Limb (tissue), 2 donors: Measurements from ENCODE around the gene DOCK3.
"Not testable (repeated sequence)": the region's sequence is repeated elsewhere in the genome, so short reads cannot be mapped to it uniquely, and the experiment has no call there.

ENCODE experiments used
- DNase-seq, 2 donors: peaks; one replicate each; pipeline ENCODE4 v3.0.0-alpha.2; 2016; ENCODE audit errors: extremely low spot score in 2 of 2

DOCK3 gene

DNA sequence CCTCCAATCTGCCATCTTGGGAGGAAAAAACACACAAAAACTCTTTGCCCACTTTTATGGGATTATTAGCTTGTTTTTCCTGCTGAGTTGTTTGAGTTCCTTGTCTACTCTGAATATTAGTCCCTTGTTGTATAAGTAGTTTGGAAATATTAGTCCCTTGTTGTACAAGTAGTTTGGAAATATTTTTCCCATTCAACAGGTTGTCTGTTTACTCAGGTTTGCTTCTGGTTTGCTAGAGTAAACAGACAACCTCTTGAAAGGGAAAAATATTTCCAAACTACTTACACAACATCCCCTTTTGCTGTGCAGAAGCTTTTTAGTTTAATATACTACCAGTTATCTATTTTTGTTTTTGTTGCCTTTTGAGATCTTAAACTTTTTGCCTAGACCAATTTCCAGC, 517.0 kb downstream of the DOCK3 start:
- DNase-seq, result no peak

DNA sequence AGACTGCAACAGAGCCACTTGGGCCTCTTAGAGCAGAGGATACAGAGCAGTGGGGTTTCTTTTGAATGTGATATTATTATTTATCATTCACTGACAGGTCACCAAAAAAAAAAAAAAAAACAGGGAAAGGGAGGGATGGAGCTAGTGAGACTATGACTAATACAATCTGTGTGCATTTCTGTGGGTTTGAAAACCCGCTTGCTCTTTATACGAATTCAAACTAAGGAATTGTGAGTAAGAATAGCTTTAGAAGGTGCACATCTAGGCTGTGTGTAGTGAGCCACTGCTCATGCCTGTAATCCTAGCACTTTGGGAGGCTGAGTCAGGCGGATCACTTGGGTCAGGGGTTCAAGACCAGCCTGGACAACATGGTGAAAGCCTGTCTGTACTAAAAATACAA, 523.8 kb downstream of the DOCK3 start:
- no peak for DNase-seq

DNA sequence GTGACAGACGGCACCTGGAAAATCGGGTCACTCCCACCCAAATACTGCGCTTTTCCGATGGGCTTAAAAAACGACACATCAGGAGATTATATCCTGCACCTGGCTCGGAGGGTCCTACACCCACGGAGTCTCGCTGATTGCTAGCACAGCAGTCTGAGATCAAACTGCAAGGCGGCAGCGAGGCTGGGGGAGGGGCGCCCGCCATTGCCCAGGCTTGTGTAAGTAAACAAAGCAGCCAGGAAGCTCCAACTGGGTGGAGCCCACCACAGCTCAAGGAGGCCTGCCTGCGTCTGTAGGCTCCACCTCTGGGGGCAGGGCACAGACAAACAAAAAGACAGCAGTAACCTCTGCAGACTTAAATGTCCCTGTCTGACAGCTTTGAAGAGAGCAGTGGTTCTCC, 524.6 kb downstream of the DOCK3 start:
- DNase-seq, result not testable (repeated sequence)

- no peak for DNase-seq
Observed at GRCh38 chr3:51216291-51216690, 541.6 kb downstream of the DOCK3 start.

DNA sequence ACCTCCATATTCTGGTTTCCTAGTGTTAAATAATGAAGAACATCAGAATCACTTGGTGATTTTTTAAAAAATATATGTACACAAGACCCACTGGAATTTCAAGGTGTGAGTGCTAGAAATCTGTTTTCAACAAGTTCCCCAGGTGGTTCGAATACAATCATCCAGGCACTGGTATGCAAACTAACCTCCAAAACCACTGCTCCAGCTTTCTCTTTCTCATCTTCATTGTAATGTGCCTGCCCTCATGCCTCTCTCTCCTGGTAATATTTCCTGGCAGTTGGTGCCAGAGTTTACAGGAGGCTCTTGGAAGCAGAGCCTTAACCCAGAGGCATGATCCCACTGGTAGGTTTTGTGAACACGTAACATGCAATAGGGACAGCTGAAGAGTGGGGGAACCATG, 547.2 kb downstream of the DOCK3 start:
- DNase-seq, result no peak

DNA sequence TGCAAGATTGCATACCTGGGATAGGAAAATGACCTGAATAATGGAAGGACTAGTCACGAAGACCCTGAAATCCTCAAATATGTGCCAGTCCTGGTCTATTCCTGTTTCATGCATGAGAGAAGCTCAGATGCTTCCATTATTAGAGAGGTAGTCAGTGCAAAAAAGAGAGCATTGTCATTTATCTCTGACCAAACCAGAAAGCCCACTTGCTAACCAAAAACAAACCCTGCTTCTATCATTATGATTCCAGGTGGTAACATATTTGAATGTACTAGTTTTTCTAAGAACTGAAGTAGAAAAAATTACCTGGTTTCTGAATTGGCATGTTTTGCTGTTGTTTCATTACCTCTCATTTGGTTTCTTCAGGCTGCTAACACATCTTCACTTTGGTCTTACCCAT, 549.6 kb downstream of the DOCK3 start:
- no peak for DNase-seq

DNA sequence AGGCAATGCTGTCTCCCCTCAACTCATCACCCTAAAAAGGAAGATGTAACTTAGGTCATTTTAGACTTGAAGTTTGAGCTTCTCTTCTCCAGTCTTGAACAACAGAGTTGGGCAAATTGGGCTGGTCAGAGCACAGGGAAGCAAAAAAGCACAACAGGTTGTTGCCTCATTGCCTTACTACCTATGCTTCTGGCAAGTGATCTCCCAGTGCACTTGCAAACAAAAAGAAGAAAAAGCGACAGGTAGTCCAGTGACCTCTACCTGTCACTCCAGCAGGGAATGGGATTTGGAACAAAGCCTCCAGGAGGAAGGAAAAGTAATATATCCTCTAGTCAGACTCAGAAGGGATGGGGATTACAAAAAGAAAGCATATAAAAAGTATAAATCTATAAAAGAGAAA, 550.1 kb downstream of the DOCK3 start:
- DNase-seq, result no peak

DNA sequence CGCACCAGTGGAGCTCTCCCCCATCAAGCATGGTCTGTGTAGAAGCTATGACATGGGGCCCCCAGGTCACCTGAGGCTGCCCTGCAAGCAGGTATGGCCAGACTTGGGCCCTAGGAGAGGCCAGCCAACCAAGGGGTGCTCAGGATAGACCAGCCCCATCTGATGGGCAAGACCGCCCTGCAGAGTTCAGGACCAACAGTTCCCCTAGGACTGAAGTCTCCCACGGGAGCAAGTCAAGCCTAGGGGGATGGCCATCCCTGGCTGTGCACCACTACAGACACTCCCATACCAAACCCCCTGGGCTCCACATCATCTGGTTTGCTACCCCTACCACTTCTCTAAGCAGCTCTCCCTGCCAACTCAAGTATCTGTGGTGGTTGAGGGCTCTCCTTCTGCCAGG, 568.2 kb downstream of the DOCK3 start:
- no peak for DNase-seq

- no peak for DNase-seq
Observed at GRCh38 chr3:51243924-51244323, 569.2 kb downstream of the DOCK3 start.

- no peak for DNase-seq
Observed at GRCh38 chr3:51245867-51246266, 571.1 kb downstream of the DOCK3 start.

- no peak for DNase-seq
Observed at GRCh38 chr3:51257870-51258269, 583.1 kb downstream of the DOCK3 start.

DNA sequence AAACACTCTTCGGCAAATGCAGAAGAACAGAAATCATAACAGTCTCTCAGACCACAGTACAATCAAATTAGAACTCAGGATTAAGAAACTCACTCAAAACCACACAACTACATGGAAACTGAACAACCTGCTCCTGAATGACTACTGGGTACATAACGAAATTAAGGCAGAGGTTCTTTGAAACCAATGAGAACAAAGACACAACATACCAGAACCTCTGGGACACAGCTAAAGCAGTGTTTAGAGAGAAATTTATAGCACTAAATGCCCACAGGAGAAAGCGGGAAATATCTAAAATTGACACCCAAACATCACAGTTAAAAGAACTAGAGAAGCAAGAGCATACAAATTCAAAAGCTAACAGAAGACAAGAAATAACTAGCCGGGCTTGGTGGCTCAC, 589.4 kb downstream of the DOCK3 start:
- not testable (repeated sequence) for DNase-seq

- no peak for DNase-seq
Observed at GRCh38 chr3:51268132-51268531, 593.4 kb downstream of the DOCK3 start.

- DNase-seq, result no peak
Observed at GRCh38 chr3:51269466-51269865, 594.7 kb downstream of the DOCK3 start.

DNA sequence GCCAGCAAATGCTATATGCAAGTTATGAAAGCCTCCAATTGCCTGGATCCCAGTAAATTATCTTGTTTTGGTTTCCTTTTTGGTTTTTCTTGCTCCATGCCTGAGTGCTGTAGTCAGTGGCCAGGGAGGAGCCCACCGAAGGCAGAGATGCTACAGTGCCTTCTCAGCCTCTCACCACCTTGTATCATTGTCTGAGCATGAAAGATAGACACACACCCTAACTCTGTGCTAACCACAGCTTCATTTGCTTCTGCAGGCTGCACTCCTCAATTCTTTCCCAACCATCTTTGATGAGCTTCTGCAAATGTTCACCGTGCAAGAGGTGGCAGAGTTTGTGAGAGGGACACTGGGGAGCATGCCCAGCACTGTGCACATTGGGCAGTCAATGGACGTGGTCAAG, 595.8 kb downstream of the DOCK3 start:
- DNase-seq, result no peak

- DNase-seq, result no peak
Observed at GRCh38 chr3:51271172-51271571, 596.4 kb downstream of the DOCK3 start.

- no peak for DNase-seq
Observed at GRCh38 chr3:51274052-51274451, 599.3 kb downstream of the DOCK3 start.

DNA sequence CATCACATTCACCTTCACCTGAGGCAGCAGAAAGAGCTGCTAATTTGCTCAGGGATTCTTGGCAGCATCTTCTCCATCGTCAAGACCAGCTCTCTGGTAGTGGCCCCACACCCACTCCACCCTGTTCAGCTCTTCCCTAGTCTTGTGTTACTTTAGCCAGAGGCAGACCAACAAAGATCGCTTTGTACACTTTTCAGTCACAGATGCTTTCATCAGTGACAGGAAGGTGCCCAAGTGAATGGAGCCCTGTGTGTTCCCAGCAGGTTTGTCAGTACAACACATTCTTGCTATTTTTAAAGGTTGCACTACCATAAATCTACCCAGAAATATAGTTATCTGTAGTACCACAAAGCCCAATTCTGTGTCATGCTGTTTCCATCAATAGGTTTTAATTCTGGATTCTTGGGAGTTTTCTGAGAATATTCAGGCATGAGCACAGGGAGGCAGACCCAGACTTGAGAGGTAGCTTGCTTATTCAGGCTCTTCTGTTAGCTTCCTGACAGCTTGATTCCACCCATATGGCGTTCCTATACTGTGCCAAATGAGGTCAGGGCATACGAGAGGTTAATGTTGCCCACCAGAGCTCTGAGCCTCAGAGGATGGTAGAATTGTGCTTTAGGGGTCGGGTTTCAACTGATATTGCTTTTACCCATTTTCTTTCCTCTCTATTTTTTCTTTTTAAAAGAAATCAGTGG, 600.5 kb downstream of the DOCK3 start:
- DNase-seq, result no peak

DNA sequence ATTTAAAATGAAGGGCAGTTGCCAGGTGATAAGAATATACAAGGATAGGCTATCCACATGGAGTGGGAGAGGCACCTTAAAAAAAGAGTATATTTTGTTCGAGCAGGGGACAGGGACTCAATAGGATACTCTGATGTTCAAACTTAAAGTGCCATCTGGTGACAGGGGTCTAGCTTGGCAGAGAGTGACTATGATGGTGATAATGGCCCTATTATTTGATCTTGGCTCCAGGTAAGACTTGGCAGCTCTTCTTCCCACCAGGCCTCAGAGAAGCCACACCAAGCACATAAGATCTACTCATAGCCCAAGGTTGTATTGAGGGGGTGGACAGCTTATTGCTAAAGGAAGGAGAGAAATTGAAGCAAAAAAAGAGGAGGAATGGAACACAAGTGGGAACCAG, 601.3 kb downstream of the DOCK3 start:
- no peak for DNase-seq

DNA sequence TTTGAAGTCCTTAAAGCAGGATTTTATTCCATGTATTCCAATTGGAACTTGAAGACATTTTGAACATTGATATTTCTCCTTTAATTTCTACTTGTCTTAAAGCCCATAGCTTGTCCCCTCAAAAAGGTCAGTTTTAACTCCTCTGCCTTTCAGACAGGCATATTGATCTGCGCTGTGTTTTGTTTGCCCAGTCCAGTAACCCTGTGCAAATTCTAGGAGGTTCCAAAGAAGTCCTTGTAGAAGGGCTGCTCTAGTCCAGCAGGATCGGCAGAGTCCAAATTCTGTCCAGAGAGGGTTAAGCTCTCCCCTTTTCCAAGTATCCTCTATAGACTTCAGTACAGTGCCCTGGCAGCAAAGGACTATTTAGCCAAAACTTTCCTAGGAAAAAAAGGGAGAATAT, 604.7 kb downstream of the DOCK3 start:
- no peak for DNase-seq

- no peak for DNase-seq
Observed at GRCh38 chr3:51280176-51280575, 605.4 kb downstream of the DOCK3 start.

DNA sequence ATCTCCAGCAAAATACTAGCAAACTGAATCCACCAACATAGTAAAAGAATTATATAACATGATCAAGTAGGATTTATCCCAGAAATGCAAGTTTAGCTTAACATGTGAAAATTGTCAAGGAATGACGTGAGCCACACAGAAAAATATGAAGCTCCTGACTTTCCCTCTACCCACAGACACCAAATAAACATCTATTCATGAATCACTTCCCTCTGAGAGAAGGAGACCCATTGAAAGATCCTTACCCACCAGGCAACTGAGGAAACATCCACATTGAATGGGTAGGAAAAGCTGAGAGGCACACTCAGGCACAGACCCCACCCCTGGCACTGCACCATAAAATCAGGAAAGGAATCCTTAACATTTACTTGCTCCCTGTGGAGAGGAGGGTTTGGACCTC, 608.2 kb downstream of the DOCK3 start:
- DNase-seq, result no peak

- DNase-seq, result no peak
Observed at GRCh38 chr3:51283421-51283820, 608.7 kb downstream of the DOCK3 start.

GRCh38 chr3:51295625-51296024, 620.9 kb downstream of the DOCK3 start:
- DNase-seq, result no peak
